ENCODE measurements around the gene NKD1. TPM values are rescaled to one million over a fixed set of nuclear protein-coding genes. Genes with fewer than 3 reads are reported as not detected.
A peak's percentile ranks its signal among the peaks of the same experiment; 100 is the strongest.

Gene NKD1
- polyA plus RNA-seq, 6 donors from 2014 or later: 0.01 to 0.36 (median 0.10) TPM; not detected in 2

GRCh38 chr16:50614955-50615724 lies 66.9 kb downstream of the NKD1 start:
- no peak overlapping the region for H3K27ac Mint-ChIP-seq
- H3K27me3 Mint-ChIP-seq: peaks cover 0 to 26% (median 25%) of the 10 kb centered on the region in 3 donors
- peaks cover 0 to 4% (median 4%) of the 10 kb centered on the region in 3 donors for H3K4me1 Mint-ChIP-seq
- ATAC-seq (ENCODE audit: low read depth in 2 of 2): no peak
- no peak overlapping the region for H3K4me3 Mint-ChIP-seq
- peaks cover 0 to 8% of the 10 kb centered on the region in 2 donors for H3K36me3 Mint-ChIP-seq
- no peak for DNase-seq
- no peaks in the 10 kb centered on the region for H3K9me3 Mint-ChIP-seq

- H3K27ac Mint-ChIP-seq: no peak overlapping the region
- no peak overlapping the region for H3K4me3 Mint-ChIP-seq
- no peak for ATAC-seq (ENCODE audit: low read depth in 2 of 2)
- DNase-seq: no peak
- peaks cover 0 to 8% of the 10 kb centered on the region in 2 donors for H3K36me3 Mint-ChIP-seq
- H3K9me3 Mint-ChIP-seq: no peaks in the 10 kb centered on the region
- H3K27me3 Mint-ChIP-seq: peaks cover 0 to 26% (median 25%) of the 10 kb centered on the region in 3 donors
- peaks cover 0 to 4% (median 4%) of the 10 kb centered on the region in 3 donors for H3K4me1 Mint-ChIP-seq
Observed at GRCh38 chr16:50615891-50616290, 67.7 kb downstream of the NKD1 start.

- Mint-ChIP-seq H3K4me3 (no peak overlapping the region), H3K4me1 (peaks cover 0 to 4% (median 3%) of the 10 kb centered on the region in 3 donors), H3K36me3 (peaks cover 0 to 8% of the 10 kb centered on the region in 2 donors), H3K27ac (peak overlapping the region in 1 of 6 donors; percentile 3), H3K9me3 (no peaks in the 10 kb centered on the region), H3K27me3 (peaks cover 0 to 25% (median 24%) of the 10 kb centered on the region in 3 donors)
- no peak for DNase-seq
- ATAC-seq (ENCODE audit: low read depth in 2 of 2): no peak
Observed at GRCh38 chr16:50616386-50616785, 68.2 kb downstream of the NKD1 start.

- ATAC-seq (ENCODE audit: low read depth in 2 of 2): no peak
- peak overlapping the region in 1 of 6 donors; percentile 26 for H3K27ac Mint-ChIP-seq
Observed at GRCh38 chr16:50616883-50617645, 68.9 kb downstream of the NKD1 start.

GRCh38 chr16:50617646-50618184 lies 69.5 kb downstream of the NKD1 start:
- H3K4me3 Mint-ChIP-seq: no peak overlapping the region
- H3K4me1 Mint-ChIP-seq: peaks cover 0 to 4% (median 0%) of the 10 kb centered on the region in 3 donors
- H3K9me3 Mint-ChIP-seq: no peaks in the 10 kb centered on the region
- peak overlapping the region in 1 of 6 donors; percentile 73 for H3K27ac Mint-ChIP-seq
- peaks cover 0 to 19% (median 15%) of the 10 kb centered on the region in 3 donors for H3K27me3 Mint-ChIP-seq
- ATAC-seq (ENCODE audit: low read depth in 2 of 2): no peak
- no peak for DNase-seq
- peaks cover 0 to 2% of the 10 kb centered on the region in 2 donors for H3K36me3 Mint-ChIP-seq

More at GRCh38 chr16:50616883-50617645, 68.9 kb downstream of the NKD1 start:
- H3K27me3 Mint-ChIP-seq: peaks cover 0 to 25% (median 21%) of the 10 kb centered on the region in 3 donors
- peaks cover 0 to 4% (median 0%) of the 10 kb centered on the region in 3 donors for H3K4me1 Mint-ChIP-seq
- H3K4me3 Mint-ChIP-seq: no peak overlapping the region
- no peak for DNase-seq
- peaks cover 0 to 8% of the 10 kb centered on the region in 2 donors for H3K36me3 Mint-ChIP-seq
- no peaks in the 10 kb centered on the region for H3K9me3 Mint-ChIP-seq

- Mint-ChIP-seq H3K9me3 (no peaks in the 10 kb centered on the region), H3K4me3 (no peak overlapping the region), H3K36me3 (no peaks in the 10 kb centered on the region), H3K27me3 (peaks cover 0 to 14% (median 10%) of the 10 kb centered on the region in 3 donors), H3K27ac (peak overlapping the region in 2 of 6 donors; percentile 9 to 73), H3K4me1 (peaks cover 0 to 4% (median 0%) of the 10 kb centered on the region in 3 donors)
- no peak for ATAC-seq (ENCODE audit: low read depth in 2 of 2)
- no peak for DNase-seq
Observed at GRCh38 chr16:50618238-50618918, 70.2 kb downstream of the NKD1 start.

- Mint-ChIP-seq H3K36me3 (no peaks in the 10 kb centered on the region), H3K4me3 (peak overlapping the region in 1 of 8 donors; percentile 59), H3K9me3 (no peaks in the 10 kb centered on the region), H3K27me3 (peaks cover 0 to 3% (median 0%) of the 10 kb centered on the region in 3 donors), H3K4me1 (peaks cover 0 to 4% (median 0%) of the 10 kb centered on the region in 3 donors), H3K27ac (peak overlapping the region in 1 of 6 donors; percentile 66)
- ATAC-seq (ENCODE audit: low read depth in 2 of 2): no peak
- DNase-seq: no peak
Observed at GRCh38 chr16:50619702-50620491, 71.7 kb downstream of the NKD1 start.

GRCh38 chr16:50620646-50621451 lies 72.7 kb downstream of the NKD1 start:
- H3K27ac Mint-ChIP-seq: no peak overlapping the region
- ATAC-seq (ENCODE audit: low read depth in 2 of 2): no peak
- no peak overlapping the region for H3K4me3 Mint-ChIP-seq
- peaks cover 0 to 4% (median 0%) of the 10 kb centered on the region in 3 donors for H3K4me1 Mint-ChIP-seq
- H3K27me3 Mint-ChIP-seq: no peaks in the 10 kb centered on the region
- DNase-seq: no peak
- H3K36me3 Mint-ChIP-seq: no peaks in the 10 kb centered on the region
- H3K9me3 Mint-ChIP-seq: no peaks in the 10 kb centered on the region

- peaks cover 0 to 4% (median under 1%) of the 10 kb centered on the region in 3 donors for H3K4me1 Mint-ChIP-seq
- H3K4me3 Mint-ChIP-seq: no peak overlapping the region
- no peak overlapping the region for H3K27ac Mint-ChIP-seq
- DNase-seq (no peak), ATAC-seq (ENCODE audit: low read depth in 2 of 2) (no peak)
- no peaks in the 10 kb centered on the region for H3K27me3 Mint-ChIP-seq
- H3K36me3 Mint-ChIP-seq: no peaks in the 10 kb centered on the region
- H3K9me3 Mint-ChIP-seq: no peaks in the 10 kb centered on the region
Observed at GRCh38 chr16:50621452-50621792, 73.2 kb downstream of the NKD1 start.

- DNase-seq: no peak
- Mint-ChIP-seq H3K4me3 (no peak overlapping the region), H3K36me3 (no peaks in the 10 kb centered on the region), H3K27me3 (no peaks in the 10 kb centered on the region), H3K27ac (no peak overlapping the region), H3K9me3 (no peaks in the 10 kb centered on the region), H3K4me1 (peaks cover 6 to 10% (median 7%) of the 10 kb centered on the region in 3 donors)
- ATAC-seq (ENCODE audit: low read depth in 2 of 2): no peak
Observed at GRCh38 chr16:50622029-50622428, 73.8 kb downstream of the NKD1 start.

GRCh38 chr16:50622643-50623369 lies 74.6 kb downstream of the NKD1 start:
- ATAC-seq (ENCODE audit: low read depth in 2 of 2) (no peak), DNase-seq (no peak)
- no peaks in the 10 kb centered on the region for H3K36me3 Mint-ChIP-seq
- H3K4me3 Mint-ChIP-seq: peak overlapping the region in 1 of 8 donors; percentile 55
- H3K27ac Mint-ChIP-seq: no peak overlapping the region
- H3K9me3 Mint-ChIP-seq: no peaks in the 10 kb centered on the region
- no peaks in the 10 kb centered on the region for H3K27me3 Mint-ChIP-seq
- H3K4me1 Mint-ChIP-seq: peaks cover 13 to 14% (median 13%) of the 10 kb centered on the region in 3 donors

All from naive B cell (primary cell).